HUDEP-2 (cell line): ENCODE measurements around the gene TMEM225.
"Not testable (repeated sequence)": the region's sequence is repeated elsewhere in the genome, so short reads cannot be mapped to it uniquely, and the experiment has no call there.

Experiments
- DNase-seq, 76 experiments: peaks; one replicate each; lab custom pipeline; 2025; ENCODE audit not compliant: unreplicated experiment in 76 of 76; lab: John Stamatoyannopoulos, UW

Gene TMEM225

GRCh38 chr11:123885570-123885969, at the start of gene TMEM225:
TMEM225 (minus strand) TSS chr11:123885670; CDS start chr11:123885425, 245 bp downstream.
- no peak for DNase-seq

- DNase-seq = no peak
Observed at GRCh38 chr11:123924027-123924426, 38.6 kb upstream of the TMEM225 start.

- DNase-seq = no peak
Observed at GRCh38 chr11:123920943-123921342, 35.5 kb upstream of the TMEM225 start.

GRCh38 chr11:123905826-123906225, 20.4 kb upstream of the TMEM225 start:
- no peak for DNase-seq

- DNase-seq = no peak
Observed at GRCh38 chr11:123904932-123905331, 19.5 kb upstream of the TMEM225 start.

- DNase-seq = no peak
Observed at GRCh38 chr11:123903932-123904331, 18.5 kb upstream of the TMEM225 start.

- DNase-seq = no peak
Observed at GRCh38 chr11:123901867-123902266, 16.4 kb upstream of the TMEM225 start, which contains the start of gene OR8D4. OR8D4 (plus strand) TSS chr11:123902167; CDS start chr11:123906432, 4,265 bp downstream.

- DNase-seq = no peak
Observed at GRCh38 chr11:123899792-123900191, 14.3 kb upstream of the TMEM225 start.

- no peak for DNase-seq
Observed at GRCh38 chr11:123892031-123892430, 6.6 kb upstream of the TMEM225 start.

- no peak for DNase-seq
Observed at GRCh38 chr11:123880912-123881311, 4.6 kb downstream of the TMEM225 start.

- not testable (repeated sequence) for DNase-seq
Observed at GRCh38 chr11:123867795-123868194, 17.7 kb downstream of the TMEM225 start.

- not testable (repeated sequence) for DNase-seq
Observed at GRCh38 chr11:123865293-123865692, 20.2 kb downstream of the TMEM225 start.

GRCh38 chr11:123859731-123860130, 25.7 kb downstream of the TMEM225 start:
- no peak for DNase-seq

- no peak for DNase-seq
Observed at GRCh38 chr11:123856444-123856843, 29.0 kb downstream of the TMEM225 start.

GRCh38 chr11:123853038-123853437, 32.4 kb downstream of the TMEM225 start:
- no peak for DNase-seq

- DNase-seq = no peak
Observed at GRCh38 chr11:123852321-123852720, 33.1 kb downstream of the TMEM225 start.

- DNase-seq = no peak
Observed at GRCh38 chr11:123851110-123851509, 34.4 kb downstream of the TMEM225 start.

- no peak for DNase-seq
Observed at GRCh38 chr11:123841174-123841573, 44.3 kb downstream of the TMEM225 start.

GRCh38 chr11:123839131-123839530, 46.3 kb downstream of the TMEM225 start:
- no peak for DNase-seq

GRCh38 chr11:123838659-123839058, 46.8 kb downstream of the TMEM225 start:
- DNase-seq = no peak

- no peak for DNase-seq
Observed at GRCh38 chr11:123838199-123838598, 47.3 kb downstream of the TMEM225 start.

- DNase-seq = no peak
Observed at GRCh38 chr11:123833095-123833494, 52.4 kb downstream of the TMEM225 start.
